Right lobe of liver (tissue), 6 donors: ENCODE results near the gene CYSTM1. TPM values are rescaled to one million over a fixed set of nuclear protein-coding genes. Genes with fewer than 3 reads are reported as not detected.

Experiments
- ATAC-seq, 4 donors: fragments of 200-7000 bp; cut with Tn5 transposase; one replicate each; pipeline ENCODE4 v1.9.1; 2020; ENCODE audit warnings: mild to moderate bottlenecking in 4 of 4, moderate library complexity in 4 of 4
- DNase-seq, 3 donors: peaks; one replicate each; pipeline ENCODE4 v3.0.0-alpha.2; 2020
- H3K27ac ChIP-seq, 3 donors: fragments of 200-600 bp; one replicate each; pipeline ENCODE4 v1.8.0; 2022
- H3K27me3 ChIP-seq, 2 donors: fragments of 200-600 bp; one replicate each; pipeline ENCODE4 v1.8.0; 2022
- H3K36me3 ChIP-seq, 4 donors: fragments of 200-600 bp; sonication (generic) in 1 of 4; one replicate each; pipeline versions ENCODE4 v1.5.1 to v1.8.0; 2017 to 2022; ENCODE audit warnings: control low read depth in 1 of 4
- H3K4me1 ChIP-seq, 4 donors: fragments of 200-600 bp; sonication (generic) in 1 of 4; one replicate each; pipeline versions ENCODE4 v1.5.1 to v1.8.0; 2017 to 2022; ENCODE audit warnings: control low read depth in 1 of 4
- H3K4me3 ChIP-seq, 3 donors: fragments of 200-600 bp; one replicate each; pipeline ENCODE4 v1.8.0; 2022
- H3K9me3 ChIP-seq, 4 donors: fragments of 200-600 bp; sonication (generic) in 1 of 4; one replicate each; pipeline versions ENCODE4 v1.5.1 to v1.8.0; 2017 to 2022; ENCODE audit warnings: control low read depth in 1 of 4
- POLR2A ChIP-seq: fragments of 450-650 bp; IDR thresholded peaks from one replicate; pipeline ENCODE4 v1.6.1; 2017; ENCODE audit warnings: antibody characterized with exemption, mild to moderate bottlenecking
- WGBS: methylation state at CpG from one replicate; pipeline ENCODE4 v1.1.6; 2018; ENCODE audit warnings: low coverage, low lambda C conversion rate; ENCODE audit not compliant: insufficient coverage; ENCODE audit errors: missing lambda C conversion rate; 5-methylcytosine and 5-hydroxymethylcytosine counted together
- intact Hi-C, 2 donors: fragments of 100-400 bp; cut with DNase I; formaldehyde crosslinking; loops; one replicate each; pipeline versions ENCODE4 v1.11.2 to v1.14.1; 2022
- total RNA-seq, 6 experiments: library from RNA; depleted of rRNA in 2 of 6; stranded (reverse); fragments of >200 nt in 2 of 6; fragmentation: NEBNext Ultra II Directional in 3 of 6; extraction: Animal tissue kit (Norgen Biotek cat#: 25700) in 3 of 6; gene quantifications; one replicate each; pipeline versions ENCODE4 v1.1.0 to v1.2.4, GENCODE V29; 2016 to 2023
- TF ChIP-seq, protein P1 (sequence below), 4 donors: fragments of 200-600 bp in 3 of 4; fragments of 450-650 bp in 1 of 4; IDR thresholded peaks; one replicate each; pipeline versions ENCODE4 v1.5.1 to v1.8.0; 2016 to 2022; ENCODE audit warnings: antibody characterized with exemption in 4 of 4, mild to moderate bottlenecking in 2 of 4
- donor health status: DM: no; HTN: yes; CAD: no.
- donor health status: DM: no; HTN: no; CAD: no.
- donor health status: DM: no; HTN: no; CAD: no.
- donor health status: DM: no; HTN: yes; CAD: no.
- donor health status: DM: no; HTN: yes; CAD: no.

The CYSTM1 gene
- total RNA-seq, 6 experiments from 2014 or later, result 15.5 to 78.0 (median 29.8) TPM

- no peak for TF ChIP-seq POLR2A
- TF ChIP-seq, protein P1, sequence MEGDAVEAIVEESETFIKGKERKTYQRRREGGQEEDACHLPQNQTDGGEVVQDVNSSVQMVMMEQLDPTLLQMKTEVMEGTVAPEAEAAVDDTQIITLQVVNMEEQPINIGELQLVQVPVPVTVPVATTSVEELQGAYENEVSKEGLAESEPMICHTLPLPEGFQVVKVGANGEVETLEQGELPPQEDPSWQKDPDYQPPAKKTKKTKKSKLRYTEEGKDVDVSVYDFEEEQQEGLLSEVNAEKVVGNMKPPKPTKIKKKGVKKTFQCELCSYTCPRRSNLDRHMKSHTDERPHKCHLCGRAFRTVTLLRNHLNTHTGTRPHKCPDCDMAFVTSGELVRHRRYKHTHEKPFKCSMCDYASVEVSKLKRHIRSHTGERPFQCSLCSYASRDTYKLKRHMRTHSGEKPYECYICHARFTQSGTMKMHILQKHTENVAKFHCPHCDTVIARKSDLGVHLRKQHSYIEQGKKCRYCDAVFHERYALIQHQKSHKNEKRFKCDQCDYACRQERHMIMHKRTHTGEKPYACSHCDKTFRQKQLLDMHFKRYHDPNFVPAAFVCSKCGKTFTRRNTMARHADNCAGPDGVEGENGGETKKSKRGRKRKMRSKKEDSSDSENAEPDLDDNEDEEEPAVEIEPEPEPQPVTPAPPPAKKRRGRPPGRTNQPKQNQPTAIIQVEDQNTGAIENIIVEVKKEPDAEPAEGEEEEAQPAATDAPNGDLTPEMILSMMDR (IDR thresholded peaks at IDR 0.05), result no peak
- ATAC-seq, result no peak
- H3K27me3 ChIP-seq, result no peaks in the 10 kb centered on the region
- no peak overlapping the region for H3K4me3 ChIP-seq
- no peaks in the 10 kb centered on the region for H3K9me3 ChIP-seq
- 74% methylated on average over 6 of the region's 6 CpGs for WGBS
- H3K4me1 ChIP-seq, result no peaks in the 10 kb centered on the region
- intact Hi-C loops, result no loop called here
- no peak for DNase-seq
- H3K36me3 ChIP-seq, result peaks cover 0 to 3% (median under 1%) of the 10 kb centered on the region in 4 donors
- H3K27ac ChIP-seq, result no peak overlapping the region
Observed at GRCh38 chr5:140250386-140250785, 75.4 kb downstream of the CYSTM1 start.

- no peaks in the 10 kb centered on the region for H3K27me3 ChIP-seq
- H3K9me3 ChIP-seq, result no peaks in the 10 kb centered on the region
- H3K4me1 ChIP-seq, result no peaks in the 10 kb centered on the region
- no peaks in the 10 kb centered on the region for H3K36me3 ChIP-seq
- peak in 3 of 4 donors; percentile 24 to 54 (median 33) for ATAC-seq
- no peak overlapping the region for H3K4me3 ChIP-seq
- intact Hi-C loops, result no loop called here
- WGBS, result 40% methylated on average over 3 of the region's 5 CpGs
- H3K27ac ChIP-seq, result no peak overlapping the region
- TF ChIP-seq, protein P1 (IDR thresholded peaks at IDR 0.05), result no peak
- TF ChIP-seq POLR2A, result no peak
- DNase-seq, result no peak
Observed at GRCh38 chr5:140251527-140251973, 76.6 kb downstream of the CYSTM1 start.

- DNase-seq (no peak), ATAC-seq (no peak)
- H3K27ac ChIP-seq, result no peak overlapping the region
- H3K4me1 ChIP-seq, result no peaks in the 10 kb centered on the region
- 90% methylated on average over 8 of the region's 10 CpGs for WGBS
- H3K9me3 ChIP-seq, result no peaks in the 10 kb centered on the region
- H3K36me3 ChIP-seq, result no peaks in the 10 kb centered on the region
- no peak overlapping the region for H3K4me3 ChIP-seq
- TF ChIP-seq POLR2A, result no peak
- TF ChIP-seq, protein P1 (IDR thresholded peaks at IDR 0.05), result no peak
- no peaks in the 10 kb centered on the region for H3K27me3 ChIP-seq
- intact Hi-C loops, result no loop called here
Observed at GRCh38 chr5:140252470-140253126, 77.6 kb downstream of the CYSTM1 start.

GRCh38 chr5:140253985-140254384, 79.0 kb downstream of the CYSTM1 start:
- Histone ChIP-seq H3K36me3 (no peaks in the 10 kb centered on the region), H3K9me3 (no peaks in the 10 kb centered on the region), H3K27me3 (no peaks in the 10 kb centered on the region), H3K27ac (no peak overlapping the region), H3K4me3 (no peak overlapping the region), H3K4me1 (no peaks in the 10 kb centered on the region)
- DNase-seq (no peak), ATAC-seq (peak; percentile 39 to 67 (median 65))
- intact Hi-C loops, result no loop called here
- 22% methylated on average over 4 of the region's 4 CpGs for WGBS
- TF ChIP-seq, protein P1 (IDR thresholded peaks at IDR 0.05), result no peak
- TF ChIP-seq POLR2A, result no peak
